ENCODE results near the gene SNRPD2.
"Not testable (repeated sequence)": the region's sequence is repeated elsewhere in the genome, so short reads cannot be mapped to it uniquely, and the experiment has no call there.

Gene SNRPD2

DNA sequence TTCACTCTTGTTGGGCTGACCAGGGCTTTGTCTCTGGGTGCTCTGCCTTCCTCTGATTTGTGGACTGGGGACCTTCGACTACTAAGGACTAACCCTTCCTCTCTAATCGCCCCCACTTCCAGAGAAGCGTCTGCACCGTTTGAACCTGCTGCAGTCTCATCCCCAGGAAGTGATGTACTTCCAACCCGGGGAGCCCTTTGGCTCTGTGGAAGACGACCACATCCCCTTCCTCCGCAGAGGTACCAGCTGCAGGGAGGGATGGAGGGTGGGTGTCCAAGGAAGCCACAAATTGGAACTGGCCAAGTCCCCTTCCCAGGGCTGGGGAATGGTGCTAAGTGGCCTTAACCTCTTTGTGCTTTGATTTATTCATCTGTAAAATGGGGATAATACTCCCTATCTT is 9.9 kb upstream of the SNRPD2 start:
- DNase-seq, result no peak

DNA sequence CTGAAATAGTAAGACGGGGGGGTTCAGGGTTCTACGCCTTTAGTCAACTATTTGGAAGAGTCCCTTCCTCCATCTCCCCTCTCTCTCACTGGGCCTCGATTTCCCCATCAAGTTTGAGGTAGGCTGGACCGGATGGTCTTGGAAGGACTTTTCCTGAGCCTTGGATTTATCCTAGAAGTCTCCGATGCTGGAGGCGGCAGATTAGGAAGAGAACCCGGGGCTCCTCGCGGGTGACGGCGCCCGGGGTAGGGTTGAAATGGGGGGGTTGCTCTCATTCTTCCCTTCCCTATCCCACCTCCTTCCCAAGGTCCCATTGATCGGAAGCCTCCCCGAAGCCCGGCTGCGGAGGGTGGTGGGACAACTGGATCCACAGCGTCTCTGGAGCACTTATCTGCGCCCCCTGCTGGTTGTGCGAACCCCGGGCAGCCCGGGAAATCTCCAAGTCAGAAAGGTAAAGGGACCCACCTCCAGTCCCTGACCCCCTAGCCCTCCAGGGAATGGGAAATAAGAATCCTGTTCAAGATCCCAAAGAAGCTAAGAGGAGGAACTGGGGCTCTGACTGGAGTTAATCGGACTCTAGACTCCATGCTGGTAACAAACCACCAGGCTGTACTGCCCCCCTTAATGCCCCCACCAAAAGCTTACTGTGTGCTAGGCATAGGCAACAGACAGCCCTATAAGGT is 1.5 kb upstream of the SNRPD2 start:
- peak; percentile 46 for DNase-seq

DNA sequence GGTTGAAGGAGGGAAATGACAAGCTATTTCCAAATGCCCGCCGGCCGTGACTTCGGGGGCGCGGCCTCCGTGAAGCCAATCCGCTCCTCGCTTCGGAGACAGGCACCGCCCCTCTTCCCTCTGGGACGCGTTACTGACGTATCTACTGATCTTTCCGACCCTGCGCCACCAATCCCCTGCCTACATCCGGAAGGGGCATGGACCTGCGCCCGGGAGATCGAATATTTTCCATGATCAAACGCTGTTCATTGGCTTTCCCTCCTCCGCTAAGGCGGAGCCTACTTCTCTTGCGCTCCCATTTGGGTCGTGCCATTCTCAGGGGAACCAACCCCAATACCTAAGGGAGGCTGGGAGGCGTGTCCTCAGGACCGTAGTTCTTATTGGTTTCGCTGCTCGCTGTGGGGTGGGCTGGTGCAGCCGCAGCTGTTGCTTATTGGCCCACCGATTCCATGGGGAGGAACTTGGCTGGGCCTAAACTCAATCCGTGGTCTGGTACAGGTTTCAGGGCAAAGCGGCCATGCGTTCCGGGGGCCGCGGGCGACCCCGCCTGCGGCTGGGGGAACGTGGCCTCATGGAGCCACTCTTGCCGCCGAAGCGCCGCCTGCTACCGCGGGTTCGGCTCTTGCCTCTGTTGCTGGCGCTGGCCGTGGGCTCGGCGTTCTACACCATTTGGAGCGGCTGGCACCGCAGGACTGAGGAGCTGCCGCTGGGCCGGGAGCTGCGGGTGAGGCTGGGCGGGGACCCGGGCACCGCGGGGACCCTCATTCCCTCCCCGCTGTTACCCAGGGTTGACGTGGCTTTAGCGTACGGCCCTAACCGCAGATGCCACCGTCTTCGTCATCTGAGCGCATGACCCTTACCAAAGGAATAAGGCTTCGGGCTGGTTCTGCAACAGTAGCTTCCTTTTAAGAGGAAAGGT is 693 bp upstream of the SNRPD2 start, which contains the start of gene QPCTL:
TSS of gene QPCTL (plus strand) at position 480 of the 919 bp plus-strand sequence. CDS start at position 518, 38 bp downstream.
- peak; percentile 99 for DNase-seq

DNA sequence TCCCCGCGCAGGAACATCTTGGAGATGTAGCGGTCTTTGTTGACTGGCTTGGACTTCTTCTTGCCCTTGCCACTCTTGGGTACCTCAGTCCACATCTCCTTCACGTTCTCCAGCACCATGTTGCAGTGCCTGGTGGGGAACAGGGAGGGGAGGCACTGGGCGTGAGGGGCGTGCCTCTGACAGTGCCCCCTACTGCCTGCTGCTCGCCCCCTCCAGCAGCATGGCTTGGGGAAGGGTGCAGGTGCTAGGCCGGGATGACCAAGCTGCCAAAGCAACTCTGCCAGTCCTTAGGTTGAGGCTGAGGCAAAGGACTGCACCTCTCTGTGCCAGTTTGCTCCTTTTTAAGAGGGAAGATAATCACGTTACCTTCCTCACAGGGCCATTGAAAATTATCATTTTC is 4.2 kb downstream of the SNRPD2 start:
- no peak for DNase-seq

DNA sequence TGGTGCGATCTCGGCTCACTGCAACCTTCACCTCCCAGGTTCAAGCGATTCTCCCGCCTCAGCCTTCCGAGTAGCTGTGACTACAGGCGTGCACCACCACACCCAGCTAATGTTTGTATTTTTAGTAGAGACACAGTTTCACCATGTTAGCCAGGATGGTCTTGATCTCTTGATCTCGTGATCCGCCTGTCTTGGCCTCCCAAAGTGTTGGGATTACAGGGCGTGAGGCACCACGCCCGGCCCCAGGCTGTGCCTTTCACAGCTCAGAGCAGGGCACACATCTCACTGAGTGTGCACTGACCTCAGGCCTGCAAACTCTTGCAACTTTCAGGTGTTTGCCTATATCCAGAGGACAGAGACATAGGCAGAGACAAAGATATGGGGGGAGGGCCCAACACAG is 6.7 kb downstream of the SNRPD2 start:
- not testable (repeated sequence) for DNase-seq

DNA sequence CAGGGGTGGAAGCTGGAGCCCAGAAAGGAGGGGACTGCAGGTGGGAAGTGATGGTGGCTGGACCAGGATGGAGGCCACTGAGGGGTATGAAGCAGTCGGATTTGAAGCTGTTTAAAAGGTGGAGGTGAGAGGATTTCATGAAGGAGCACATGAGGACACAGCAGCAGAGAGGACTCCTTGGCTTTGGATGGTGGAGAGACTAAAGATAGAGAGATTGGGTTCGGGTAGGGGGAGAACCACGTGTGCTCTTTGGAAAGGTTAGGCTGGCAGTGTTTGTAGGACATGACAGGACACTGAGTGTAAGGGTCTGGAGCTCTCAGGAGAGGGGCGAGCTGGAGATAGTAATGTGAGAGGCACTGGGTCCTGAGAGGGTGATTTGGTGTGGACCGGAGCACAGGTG is 8.8 kb downstream of the SNRPD2 start:
- no peak for DNase-seq

DNA sequence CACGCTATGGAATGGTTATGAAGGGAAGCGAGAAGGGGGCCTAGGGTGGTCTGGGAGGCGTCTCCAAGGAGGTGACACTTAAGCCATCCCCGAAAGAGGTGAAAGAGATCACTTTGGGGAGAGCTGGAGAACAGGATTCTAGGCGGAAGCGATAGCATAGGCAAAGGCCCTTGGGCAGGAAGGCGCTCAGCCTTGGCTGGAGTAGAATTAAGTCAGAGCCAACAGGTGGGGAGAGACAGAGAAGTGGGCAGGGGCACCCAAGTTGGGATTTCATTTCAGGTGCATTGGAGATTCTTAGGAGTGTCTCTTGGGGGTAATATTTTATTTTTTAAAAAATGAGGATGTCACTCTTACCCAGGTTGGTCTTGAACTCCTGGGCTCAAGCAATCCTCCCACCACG is 9.6 kb downstream of the SNRPD2 start:
- no peak for DNase-seq

DNA sequence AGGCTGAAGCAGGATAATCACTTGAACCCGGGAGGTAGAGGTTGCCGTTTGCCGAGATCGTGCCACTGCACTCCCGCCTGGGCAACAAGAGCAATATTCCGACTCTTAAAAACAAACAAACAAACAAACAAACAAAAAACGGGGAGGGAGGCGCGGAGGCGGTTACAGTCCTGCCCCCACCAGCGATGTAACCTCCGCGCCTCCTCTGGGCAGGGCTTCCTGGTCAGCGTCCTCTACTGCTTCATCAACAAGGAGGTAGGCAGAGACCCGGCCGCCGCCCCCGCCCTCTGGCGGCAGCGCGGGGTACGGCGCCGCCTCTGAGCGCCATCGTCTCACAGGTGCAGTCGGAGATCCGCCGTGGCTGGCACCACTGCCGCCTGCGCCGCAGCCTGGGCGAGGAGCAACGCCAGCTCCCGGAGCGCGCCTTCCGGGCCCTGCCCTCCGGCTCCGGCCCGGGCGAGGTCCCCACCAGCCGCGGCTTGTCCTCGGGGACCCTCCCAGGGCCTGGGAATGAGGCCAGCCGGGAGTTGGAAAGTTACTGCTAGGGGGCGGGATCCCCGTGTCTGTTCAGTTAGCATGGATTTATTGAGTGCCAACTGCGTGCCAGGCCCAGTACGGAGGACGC is 10.2 kb downstream of the SNRPD2 start:
- DNase-seq, result peak; percentile 77

DNA sequence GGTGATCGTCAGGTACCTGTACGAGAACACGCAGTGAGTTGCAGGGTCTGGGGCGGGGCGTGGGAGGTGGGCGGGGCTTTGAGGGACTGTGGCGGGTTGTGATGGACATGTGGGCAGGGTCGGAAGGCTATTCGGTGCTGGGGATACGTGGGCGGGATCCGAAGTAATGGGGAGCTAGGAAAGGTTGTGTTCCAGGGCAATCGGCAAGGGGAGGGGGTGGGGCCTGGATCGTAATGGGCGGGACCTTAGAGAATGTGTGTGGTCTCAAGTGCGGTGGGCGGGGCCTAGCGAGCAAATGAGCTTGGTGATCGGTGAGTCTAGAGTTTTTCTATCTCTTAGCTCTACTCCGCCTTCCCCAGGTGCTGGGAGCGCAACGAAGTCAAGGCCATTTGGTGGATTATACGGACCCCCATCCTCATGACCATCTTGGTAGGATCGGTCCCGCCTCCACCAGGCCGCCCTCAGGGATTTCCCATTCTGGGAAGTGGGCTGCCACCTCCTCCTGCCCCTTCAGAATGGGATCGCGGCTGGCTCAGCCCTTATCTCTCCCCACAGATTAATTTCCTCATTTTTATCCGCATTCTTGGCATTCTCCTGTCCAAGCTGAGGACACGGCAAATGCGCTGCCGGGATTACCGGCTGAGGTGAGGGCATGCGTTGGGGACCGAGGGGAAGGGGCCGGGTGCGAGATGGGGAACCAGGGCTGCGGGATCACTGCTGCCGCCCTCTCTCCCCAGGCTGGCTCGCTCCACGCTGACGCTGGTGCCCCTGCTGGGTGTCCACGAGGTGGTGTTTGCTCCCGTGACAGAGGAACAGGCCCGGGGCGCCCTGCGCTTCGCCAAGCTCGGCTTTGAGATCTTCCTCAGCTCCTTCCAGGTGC is 14.2 kb downstream of the SNRPD2 start:
- DNase-seq, result no peak

DNA sequence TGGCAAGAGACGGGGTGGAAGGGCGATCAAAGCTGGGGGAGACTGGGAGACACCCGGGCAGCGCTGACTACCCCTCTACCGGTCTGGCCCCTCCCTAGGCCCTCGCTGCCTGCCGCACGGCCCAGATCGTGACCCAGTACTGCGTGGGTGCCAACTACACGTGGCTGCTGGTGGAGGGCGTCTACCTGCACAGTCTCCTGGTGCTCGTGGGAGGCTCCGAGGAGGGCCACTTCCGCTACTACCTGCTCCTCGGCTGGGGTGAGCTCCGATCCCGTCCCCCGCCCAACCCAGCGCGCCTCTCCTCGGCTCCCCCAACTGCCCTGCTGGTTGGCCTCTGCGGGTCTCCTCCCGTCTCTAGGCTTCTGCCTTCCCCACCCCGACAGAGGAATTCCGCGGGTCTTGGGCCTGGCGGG is 14.9 kb downstream of the SNRPD2 start:
- no peak for DNase-seq

DNA sequence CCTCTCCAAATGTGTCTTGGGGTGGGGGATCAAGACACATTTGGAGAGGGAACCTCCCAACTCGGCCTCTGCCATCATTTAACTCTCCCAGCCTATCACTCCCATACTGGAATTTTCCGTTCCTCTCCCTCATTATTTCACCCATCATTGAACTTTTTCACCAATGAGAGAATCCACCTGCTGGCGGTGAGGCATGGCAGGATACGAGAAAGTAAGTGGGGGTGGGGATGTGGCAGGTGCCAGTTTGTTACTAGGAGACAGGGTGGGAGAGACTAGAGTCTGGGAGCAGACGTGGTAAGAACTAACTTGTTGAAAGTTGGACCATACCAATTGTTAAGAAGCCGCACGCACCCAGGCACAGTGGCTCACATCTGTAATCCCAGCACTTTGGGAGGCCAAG is 16.8 kb downstream of the SNRPD2 start:
- DNase-seq, result no peak

DNA sequence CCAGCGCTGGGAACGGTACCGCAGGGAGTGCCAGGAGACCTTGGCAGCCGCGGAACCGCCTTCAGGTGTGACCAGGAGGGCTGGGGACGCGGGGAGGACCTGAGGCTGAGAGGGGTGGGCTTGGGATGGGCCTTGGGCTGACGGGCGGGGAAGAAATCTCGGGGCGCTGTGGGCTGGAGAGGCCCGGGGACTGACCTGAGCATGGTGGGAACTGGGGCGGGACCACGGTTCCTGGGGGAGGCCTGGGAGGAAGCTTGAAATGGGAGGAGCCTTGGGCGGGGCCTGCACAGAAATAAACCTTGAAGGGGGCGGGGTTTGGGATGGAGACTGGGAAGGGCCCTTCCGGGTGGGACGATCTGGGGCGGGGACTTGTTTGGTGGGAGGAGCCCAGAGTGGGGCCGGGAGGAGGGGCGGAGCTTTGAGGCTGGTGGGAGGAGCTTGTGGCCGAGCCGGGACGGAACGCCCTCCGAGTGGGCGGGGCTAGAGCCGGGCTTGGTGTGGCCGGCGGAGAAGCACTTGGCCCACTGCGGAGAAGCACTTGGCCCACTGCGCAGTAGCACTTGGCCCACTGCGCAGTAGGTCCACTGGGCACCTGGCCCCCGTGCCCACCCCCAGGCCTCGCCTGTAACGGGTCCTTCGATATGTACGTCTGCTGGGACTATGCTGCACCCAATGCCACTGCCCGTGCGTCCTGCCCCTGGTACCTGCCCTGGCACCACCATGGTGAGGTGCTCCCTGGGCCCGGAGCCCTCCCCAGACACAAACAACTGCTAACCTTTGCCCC is 20.9 kb downstream of the SNRPD2 start:
- DNase-seq, result no peak

DNA sequence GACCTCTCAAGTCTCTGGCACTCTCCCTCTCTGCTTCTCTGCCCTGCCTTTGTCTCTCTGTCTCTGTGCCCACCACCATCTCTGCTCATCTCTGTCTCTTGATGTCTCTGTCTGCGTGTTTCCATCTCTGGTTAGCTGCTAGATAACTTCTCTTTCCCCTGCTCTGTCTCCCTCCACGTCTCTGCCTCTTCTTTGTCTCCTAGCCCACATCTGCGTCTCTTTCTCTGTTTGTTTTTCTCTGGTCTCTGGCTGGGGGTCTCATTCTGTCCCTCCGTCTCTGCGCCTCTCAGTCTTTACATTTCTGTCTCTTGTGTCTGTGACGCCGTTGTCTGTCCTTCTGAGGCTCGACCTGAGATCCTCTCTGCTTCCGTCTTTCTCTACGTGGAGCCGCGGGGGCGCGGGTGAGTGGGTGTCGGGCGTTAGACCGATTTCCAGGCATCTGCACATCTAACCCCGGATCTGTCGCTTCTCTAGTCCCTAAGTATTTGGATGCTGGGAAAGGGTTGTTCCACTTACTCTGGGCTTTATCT is 23.3 kb downstream of the SNRPD2 start:
- DNase-seq, result no peak

DNA sequence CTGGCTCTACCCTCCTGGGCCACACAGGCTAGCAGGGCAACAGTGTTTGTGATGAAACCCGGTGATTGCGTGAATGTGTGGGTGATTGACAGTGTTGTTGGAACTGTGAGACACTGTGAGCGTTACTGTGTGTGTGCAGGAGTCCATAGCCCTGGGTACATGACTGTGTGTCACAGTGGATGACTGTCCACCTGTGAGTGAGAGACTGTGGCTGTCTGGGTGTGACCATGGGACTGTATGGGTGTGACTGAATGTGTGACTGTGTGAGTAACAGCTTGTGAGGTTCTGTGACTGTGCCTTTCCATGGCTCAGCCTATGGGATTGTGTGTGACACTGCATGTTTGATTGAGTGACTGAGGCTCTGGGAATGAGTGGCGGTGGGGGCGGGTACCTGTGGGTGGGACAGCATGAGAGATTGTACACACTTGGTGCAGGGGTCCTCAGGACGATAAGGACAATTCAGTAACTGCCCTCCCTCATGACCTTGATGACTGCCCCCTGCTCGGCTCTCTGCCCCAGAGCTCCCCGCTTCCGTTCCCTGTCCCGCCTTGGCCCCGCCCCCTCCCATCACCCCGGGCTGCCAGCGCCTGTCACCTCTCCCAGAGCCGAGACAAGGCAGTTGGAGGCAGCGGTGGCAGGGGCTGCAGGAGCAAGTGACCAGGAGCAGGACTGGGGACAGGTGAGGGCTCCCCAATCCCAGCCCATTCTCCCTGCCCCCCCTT is 24.0 kb downstream of the SNRPD2 start, which contains the start of gene GIPR:
TSS of gene GIPR (plus strand) at position 602 of the 722 bp plus-strand sequence. CDS start 1,300 bp downstream, outside the sequence.
- DNase-seq, result no peak

DNA sequence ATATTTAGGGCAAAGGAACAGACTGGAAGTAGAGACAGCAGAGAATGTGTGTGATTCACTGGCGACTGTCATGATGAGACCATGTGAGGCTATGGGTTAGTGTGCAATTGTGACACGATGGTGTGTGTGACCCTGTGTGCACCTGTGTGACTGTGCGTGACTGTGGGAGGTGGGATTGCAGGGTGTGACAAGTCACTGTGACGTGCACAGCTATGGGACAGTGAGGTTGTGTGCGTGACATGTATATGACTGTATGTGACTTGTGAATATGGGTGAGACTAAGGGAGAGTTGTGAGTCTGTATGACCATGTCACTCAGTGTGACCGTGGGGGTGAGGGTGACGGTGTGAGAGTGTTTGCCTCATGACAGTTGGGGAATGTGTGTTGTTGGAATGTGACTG is 27.2 kb downstream of the SNRPD2 start:
- no peak for DNase-seq

DNA sequence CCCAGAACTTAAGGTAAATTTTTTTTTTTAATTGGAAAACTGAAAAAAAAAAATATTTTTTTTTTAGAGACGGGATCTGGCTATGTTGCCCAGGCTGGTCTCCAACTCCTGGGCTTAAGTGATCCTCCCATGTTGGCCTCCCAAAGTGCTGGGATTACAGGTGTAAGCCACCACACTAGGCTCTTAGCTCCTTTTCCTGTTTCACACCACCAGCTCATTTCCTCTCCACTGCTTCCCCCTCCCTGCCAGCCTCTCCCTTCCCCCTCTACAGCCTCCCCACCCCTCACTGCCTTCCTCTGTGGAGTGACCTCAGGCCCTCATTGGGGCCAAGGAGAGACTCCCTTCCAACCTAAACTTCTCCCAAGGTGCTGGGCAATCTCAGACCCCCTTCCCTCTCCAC is 28.0 kb downstream of the SNRPD2 start:
- no peak for DNase-seq

DNA sequence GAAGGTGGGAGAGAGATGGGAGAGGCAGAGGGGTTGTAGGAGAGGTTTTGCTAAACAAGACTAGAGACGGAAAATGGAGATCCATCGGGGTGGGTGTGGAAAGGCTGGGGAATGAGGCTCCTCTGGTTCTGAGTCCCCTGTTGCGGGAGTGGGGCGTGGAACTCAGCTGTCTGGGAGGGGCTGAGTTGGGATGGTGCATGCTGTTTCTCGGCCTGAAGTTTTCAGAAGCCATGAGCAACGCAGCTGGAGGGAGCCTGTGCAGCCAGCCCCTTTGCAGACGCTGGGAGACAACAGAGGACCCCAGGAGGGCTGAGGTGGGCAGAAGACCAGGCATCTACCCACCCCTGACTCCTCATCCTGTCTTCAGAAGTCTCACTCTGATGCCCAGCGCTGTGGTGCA is 31.1 kb downstream of the SNRPD2 start:
- no peak for DNase-seq

DNA sequence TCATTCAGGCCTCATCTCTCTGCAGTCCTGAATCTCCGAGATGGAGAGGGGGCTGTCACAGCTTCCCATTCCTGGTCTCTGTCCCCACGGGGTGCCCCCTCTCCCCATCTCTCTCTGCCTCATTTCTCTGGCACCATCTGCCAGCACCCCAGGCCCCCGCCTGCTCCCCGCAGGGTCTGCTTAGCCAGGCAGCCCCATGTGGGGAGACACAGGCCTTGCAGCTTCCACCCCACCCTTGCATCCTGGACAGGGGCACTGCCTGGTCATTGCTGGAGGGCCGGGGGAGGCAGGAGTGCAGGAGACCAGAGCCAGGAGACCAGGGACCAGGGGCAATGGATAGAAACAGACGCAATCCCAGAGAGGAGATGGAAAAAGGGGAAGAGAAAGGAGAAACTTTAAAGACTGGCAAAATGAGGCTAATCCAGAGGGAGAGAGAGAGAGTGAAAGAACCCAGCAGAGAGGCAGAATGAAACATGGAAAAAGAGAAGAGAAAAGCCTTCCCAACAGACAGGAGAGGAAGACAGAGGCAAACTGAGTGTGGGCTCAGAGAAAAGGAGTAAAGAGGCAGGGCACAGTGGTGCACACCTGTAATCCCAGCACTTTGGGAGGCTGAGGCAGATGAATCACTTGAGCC is 32.5 kb downstream of the SNRPD2 start:
- DNase-seq, result no peak

DNA sequence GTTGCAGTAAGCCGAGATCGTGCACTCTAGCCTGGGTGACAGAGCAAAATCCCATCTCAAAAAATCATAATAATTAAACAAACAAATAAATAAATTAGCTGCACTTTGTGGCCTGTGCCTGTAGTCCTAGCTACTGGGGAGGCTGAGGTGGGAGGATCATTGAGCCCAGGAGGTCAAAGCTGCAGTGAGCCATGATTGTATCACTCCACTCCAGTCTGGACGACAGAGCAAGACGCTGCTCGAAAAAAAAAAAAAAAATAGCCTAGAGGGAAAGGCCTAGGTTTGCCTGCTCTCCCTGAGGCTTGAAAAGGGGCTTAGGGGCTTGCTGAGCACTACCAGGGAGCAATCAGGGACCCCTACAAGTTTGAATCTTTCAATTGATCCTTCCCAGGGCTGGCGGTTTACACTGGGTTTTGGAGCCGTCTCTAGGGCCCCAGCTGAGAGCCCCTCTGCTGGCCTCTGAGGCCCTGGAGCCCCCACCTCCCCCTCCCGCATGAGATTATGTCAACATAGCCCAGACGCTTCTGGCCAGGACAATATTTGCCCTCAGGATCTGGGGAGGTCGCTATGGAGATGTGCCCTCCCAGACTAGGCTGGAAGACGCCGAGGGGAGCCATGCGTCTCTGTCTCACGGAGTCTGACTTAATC is 34.1 kb downstream of the SNRPD2 start:
- no peak for DNase-seq

DNA sequence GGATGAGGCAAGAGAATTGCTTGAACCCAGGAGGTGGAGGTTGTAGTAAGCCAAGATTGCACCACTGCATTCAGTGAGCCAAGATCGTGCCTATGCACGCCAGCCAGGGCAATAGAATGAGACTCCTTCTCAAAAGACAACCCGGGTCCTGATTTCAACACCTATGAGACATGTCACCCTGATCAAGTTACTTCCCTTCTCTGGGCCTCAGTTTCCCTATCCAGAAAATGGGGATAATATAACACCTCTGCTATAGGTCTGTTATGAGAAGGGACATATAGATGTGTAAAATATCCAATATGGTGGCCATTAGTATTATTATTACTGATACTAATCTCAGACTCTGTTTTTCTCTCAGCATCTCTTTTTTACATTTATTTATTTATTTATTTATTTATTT is 36.7 kb downstream of the SNRPD2 start:
- DNase-seq, result no peak

Measured in KG1 (cell line).